ENCODE data around the gene ADPRS. TPM values are rescaled to one million over a fixed set of nuclear protein-coding genes. Genes with fewer than 3 reads are reported as not detected.
A peak's percentile ranks its signal among the peaks of the same experiment; 100 is the strongest.

The ADPRS gene
- total and polyA plus RNA-seq, 7 donors = 21.6 to 49.6 (median 30.0) TPM

DNA sequence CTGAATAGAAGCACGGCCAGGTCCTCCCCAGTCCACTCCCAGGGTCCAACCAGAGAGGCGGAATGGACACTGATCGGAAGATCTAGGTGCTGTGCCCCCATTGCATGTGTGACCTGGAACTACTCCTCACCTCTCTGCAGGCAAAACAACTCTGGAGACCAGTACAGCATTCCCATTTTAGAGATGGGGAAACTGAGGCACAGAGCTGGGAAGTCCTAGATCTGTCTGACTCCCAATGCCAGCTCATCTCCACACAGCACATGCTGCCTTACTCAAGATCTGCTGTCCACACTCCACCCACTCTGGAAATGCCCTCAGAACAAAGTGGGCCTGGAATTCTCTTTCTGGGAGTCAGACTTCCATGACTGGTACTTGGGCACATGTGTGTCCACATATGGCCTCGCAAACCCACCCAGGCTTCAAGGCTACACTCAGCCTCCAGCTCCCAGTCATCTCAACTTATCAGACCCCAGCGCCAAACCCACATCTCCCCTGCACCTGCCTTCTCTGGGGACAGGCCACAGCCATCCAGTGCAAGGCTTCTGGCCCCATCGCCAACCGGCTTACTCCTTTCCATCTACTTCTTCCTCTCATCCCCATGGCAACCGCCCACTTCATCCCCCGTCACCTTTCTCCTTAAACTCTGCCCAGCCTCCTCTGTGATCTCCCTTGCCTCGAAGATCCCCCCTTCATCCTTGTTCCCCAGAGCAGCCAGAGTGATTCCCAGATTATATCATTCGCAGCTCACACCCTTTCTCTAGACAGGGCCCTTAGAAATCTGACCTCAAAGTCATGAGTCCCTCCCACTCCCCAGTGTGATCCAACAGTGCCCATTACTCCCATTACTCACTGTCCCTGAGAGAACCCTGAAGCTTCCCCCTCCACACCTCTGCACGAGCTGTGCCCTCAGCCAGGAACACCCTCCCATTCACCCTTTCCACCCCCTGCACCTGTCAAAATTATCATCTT, 33.7 kb downstream of the ADPRS start:
- 85 to 89% methylated on average over 12 of the region's 12 CpGs for WGBS, 2 donors
- H3K4me1 ChIP-seq = peaks cover 0 to 33% (median 21%) of the 10 kb centered on the region in 4 donors
- no peaks in the 10 kb centered on the region for H3K9me3 ChIP-seq
- no peaks in the 10 kb centered on the region for H3K27me3 ChIP-seq
- no peak overlapping the region for H3K4me3 ChIP-seq
- H3K36me3 ChIP-seq = no peaks in the 10 kb centered on the region
- no peak for DNase-seq
- H3K27ac ChIP-seq = peak overlapping the region in 2 of 4 donors; percentile 11 to 66
- intact Hi-C loops (cut with DNase I) = no loop called here
- TF ChIP-seq POLR2AphosphoS5 (IDR thresholded peaks at IDR 0.05) (no peak), EP300 (IDR thresholded peaks at IDR 0.05) (no peak), POLR2A (IDR thresholded peaks at IDR 0.05) (no peak), CTCF (IDR thresholded peaks at IDR 0.05) (no peak)

GRCh38 chr1:36123356-36123755, 34.7 kb downstream of the ADPRS start:
- Histone ChIP-seq H3K27me3 (no peaks in the 10 kb centered on the region), H3K27ac (peak overlapping the region in 2 of 4 donors; percentile 11 to 66), H3K4me3 (no peak overlapping the region), H3K4me1 (peaks cover 0 to 33% (median 21%) of the 10 kb centered on the region in 4 donors), H3K36me3 (no peaks in the 10 kb centered on the region), H3K9me3 (no peaks in the 10 kb centered on the region)
- intact Hi-C loops (cut with DNase I) = no loop called here
- WGBS, 2 donors = 53 to 59% methylated on average over 8 of the region's 8 CpGs
- TF ChIP-seq EP300 (IDR thresholded peaks at IDR 0.05) (no peak), CTCF (IDR thresholded peaks at IDR 0.05) (no peak), POLR2AphosphoS5 (IDR thresholded peaks at IDR 0.05) (no peak), POLR2A (IDR thresholded peaks at IDR 0.05) (no peak)
- DNase-seq = no peak

DNA sequence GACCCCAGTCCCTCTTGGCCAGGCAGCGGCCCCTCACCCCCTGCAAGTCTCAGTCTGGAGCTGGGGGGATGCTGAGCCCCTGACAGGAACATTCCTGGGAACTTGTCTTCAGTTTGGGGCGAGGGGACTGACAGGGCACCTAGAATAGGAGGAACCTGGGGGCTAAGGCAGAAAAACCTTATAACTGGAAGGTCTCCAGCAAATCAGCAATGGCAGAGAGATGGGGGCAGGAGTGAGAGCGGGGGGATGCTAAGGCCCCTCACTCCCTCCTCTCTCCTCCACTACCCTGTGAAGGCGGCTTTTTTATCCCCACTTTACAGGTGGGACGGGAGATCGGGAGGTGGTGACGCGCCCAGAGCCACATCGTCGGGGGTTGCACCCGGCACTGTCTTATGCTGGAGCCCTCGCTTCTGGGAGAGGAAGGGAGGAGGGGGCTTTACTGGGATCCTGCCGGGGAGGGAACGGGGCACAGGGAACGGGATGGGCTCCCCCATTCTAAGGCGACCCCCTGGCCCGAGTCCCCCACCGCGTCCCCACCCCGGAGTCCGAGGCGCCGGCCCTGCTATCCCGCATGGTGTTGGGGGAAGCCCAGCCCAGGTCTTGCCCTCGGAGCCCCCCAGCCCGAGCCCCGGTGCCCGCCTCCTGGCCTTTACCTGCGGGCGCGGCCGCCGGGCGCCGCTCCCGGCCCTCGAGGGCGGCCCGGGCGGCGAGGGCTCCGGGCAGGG, 35.9 kb downstream of the ADPRS start:
- Histone ChIP-seq H3K4me1 (peaks cover 0 to 25% (median 18%) of the 10 kb centered on the region in 4 donors), H3K9me3 (no peaks in the 10 kb centered on the region), H3K4me3 (peak overlapping the region; percentile 16 to 56 (median 50)), H3K27me3 (no peaks in the 10 kb centered on the region), H3K27ac (peak overlapping the region; percentile 43 to 68 (median 62)), H3K36me3 (no peaks in the 10 kb centered on the region)
- TF ChIP-seq EP300 (IDR thresholded peaks at IDR 0.05) (no peak), POLR2A (IDR thresholded peaks at IDR 0.05) (no peak), CTCF (IDR thresholded peaks at IDR 0.05) (no peak), POLR2AphosphoS5 (IDR thresholded peaks at IDR 0.05) (no peak)
- WGBS, 2 donors = 11 to 24% methylated on average over 42 of the region's 42 CpGs
- intact Hi-C loops (cut with DNase I) = no loop called here
- no peak for DNase-seq

DNA sequence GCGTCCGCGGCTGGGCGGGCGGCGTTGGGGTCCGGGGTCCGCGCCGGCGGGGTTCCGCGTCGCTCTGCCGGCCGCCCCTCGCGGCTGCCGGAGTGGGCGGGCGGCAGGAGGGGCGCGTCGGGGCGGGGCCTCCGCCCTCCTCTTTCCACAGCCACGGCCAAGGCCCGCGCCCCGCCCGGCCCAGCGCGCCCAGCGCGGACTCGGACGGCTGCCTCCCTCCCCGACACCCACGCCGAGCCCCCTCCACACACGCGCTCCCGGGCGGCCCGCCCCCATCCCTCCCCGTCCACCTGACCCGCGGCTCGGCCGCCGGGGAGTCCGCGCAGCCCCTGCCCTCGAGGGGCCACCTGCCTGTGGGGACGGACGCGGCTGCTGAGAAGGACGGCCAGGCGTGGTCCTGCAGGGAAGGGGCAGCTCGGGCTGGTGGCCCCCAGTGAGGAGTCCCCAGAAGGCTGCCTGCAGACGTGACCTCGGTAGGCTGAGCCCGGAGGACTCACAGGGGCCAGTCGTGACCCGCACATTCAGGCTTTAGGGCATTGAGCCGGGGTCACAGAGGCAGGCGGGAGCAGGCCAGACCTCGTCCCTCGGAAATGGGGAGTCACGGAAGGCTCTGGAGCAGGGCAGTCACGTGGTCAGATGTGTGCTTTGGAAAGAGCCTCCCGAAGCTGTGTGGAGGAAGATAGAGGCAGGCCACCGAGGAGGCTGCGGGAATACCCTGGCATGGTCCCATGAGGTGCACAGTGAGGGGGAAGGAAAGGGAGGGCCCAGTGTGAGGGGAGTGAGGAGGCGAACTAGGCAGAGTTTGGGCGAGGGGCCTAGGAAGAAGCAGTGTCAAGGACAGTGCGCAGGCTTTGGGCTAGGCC, 36.7 kb downstream of the ADPRS start, which contains the start of gene COL8A2:
TSS of gene COL8A2 (minus strand) at position 94 of the 863 bp plus-strand sequence. CDS start 24,980 bp downstream, outside the sequence.
- TF ChIP-seq POLR2A (IDR thresholded peaks at IDR 0.05) (no peak), POLR2AphosphoS5 (IDR thresholded peaks at IDR 0.05) (no peak), EP300 (IDR thresholded peaks at IDR 0.05) (no peak), CTCF (IDR thresholded peaks at IDR 0.05) (no peak)
- Histone ChIP-seq H3K4me3 (peak within 1 kb of the TSS; percentile 29 to 56 (median 50)), H3K27ac (peak within 1 kb of the TSS; percentile 43 to 68 (median 62)), H3K4me1 (peaks cover 0 to 18% (median 16%) of the 10 kb centered on the region in 4 donors), H3K36me3 (no peaks in the 10 kb centered on the region), H3K27me3 (no peaks in the 10 kb centered on the region), H3K9me3 (no peaks in the 10 kb centered on the region)
- DNase-seq = peak; percentile 81
- intact Hi-C loops (cut with DNase I) = no loop called here
- WGBS, 2 donors = 7 to 13% methylated on average over 77 of the region's 77 CpGs
